ENCODE results near the gene DNAJA2. TPM values are rescaled to one million over a fixed set of nuclear protein-coding genes. Genes with fewer than 3 reads are reported as not detected.
"Not testable (repeated sequence)": the region's sequence is repeated elsewhere in the genome, so short reads cannot be mapped to it uniquely, and the experiment has no call there.

DNAJA2 gene
- polyA plus RNA-seq, 2 of the 4 experiments (the other 2 are of a cell fraction): 33.7 to 82.3 TPM

GRCh38 chr16:46947900-46948547 is 25.4 kb downstream of the DNAJA2 start:
- Histone ChIP-seq H3K4me3 (no peak overlapping the region), H3K27ac (no peak overlapping the region), H3K9me3 (no peaks in the 10 kb centered on the region), H3K4me2 (no peak overlapping the region), H3K4me1 (no peaks in the 10 kb centered on the region)
- TF ChIP-seq RAD21 (conservative IDR thresholded peaks at IDR 0.05 in 1 of 2, IDR thresholded peaks at IDR 0.05 in 1 of 2) (peak; percentile 87 to 88), CTCF (IDR thresholded peaks at IDR 0.05) (peak; percentile 79), HOXA7 (CRISPR knock-in tag; IDR thresholded peaks at IDR 0.05) (no peak), SMC3 (IDR thresholded peaks at IDR 0.05) (peak; percentile 79), PHF8 (IDR thresholded peaks at IDR 0.05; ENCODE audit: borderline replicate concordance, low read depth) (no peak), CHD4 (IDR thresholded peaks at IDR 0.05; ENCODE audit: borderline replicate concordance) (no peak), MAZ (IDR thresholded peaks at IDR 0.05; ENCODE audit: borderline replicate concordance, low read depth, low read length) (no peak)
- TF ChIP-seq, protein P1, sequence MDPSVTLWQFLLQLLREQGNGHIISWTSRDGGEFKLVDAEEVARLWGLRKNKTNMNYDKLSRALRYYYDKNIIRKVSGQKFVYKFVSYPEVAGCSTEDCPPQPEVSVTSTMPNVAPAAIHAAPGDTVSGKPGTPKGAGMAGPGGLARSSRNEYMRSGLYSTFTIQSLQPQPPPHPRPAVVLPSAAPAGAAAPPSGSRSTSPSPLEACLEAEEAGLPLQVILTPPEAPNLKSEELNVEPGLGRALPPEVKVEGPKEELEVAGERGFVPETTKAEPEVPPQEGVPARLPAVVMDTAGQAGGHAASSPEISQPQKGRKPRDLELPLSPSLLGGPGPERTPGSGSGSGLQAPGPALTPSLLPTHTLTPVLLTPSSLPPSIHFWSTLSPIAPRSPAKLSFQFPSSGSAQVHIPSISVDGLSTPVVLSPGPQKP (IDR thresholded peaks at IDR 0.05; ENCODE audit: low read depth, low read length): no peak
- DNase-seq (ENCODE audit: low read depth in 1 of 2, low spot score in 1 of 2) (peak; percentile 38 to 55), ATAC-seq (peak; percentile 90 to 91), FAIRE-seq (peak; percentile 74)
- WGBS (ENCODE audit: missing lambda C conversion rate): 69% methylated on average over 7 of the region's 7 CpGs
- POLR2A ChIA-PET: no interaction called here
- CTCF ChIA-PET: interaction anchor here (0.8 to 3.2 kb wide), 24 partner anchors 9 to 1682 kb away, joined by 3 to 21 read pairs (median 5); partner anchors contain the start of genes ABCC12, GPT2 and NETO2

GRCh38 chr16:46944713-46945112 is 28.8 kb downstream of the DNAJA2 start:
- POLR2A ChIA-PET; DNase-seq (ENCODE audit: low read depth in 1 of 2, low spot score in 1 of 2); H3K9me3 ChIP-seq; H3K4me3 ChIP-seq; H3K4me1 ChIP-seq; H3K27ac ChIP-seq; ATAC-seq; H3K4me2 ChIP-seq; FAIRE-seq: not testable (repeated sequence)
- CTCF ChIA-PET: interaction anchor here (0.8 to 1.8 kb wide), 2 partner anchors 15 to 93 kb away, joined by 3 to 7 read pairs; no protein-coding TSS in a partner anchor
- 81% methylated on average over 8 of the region's 8 CpGs for WGBS (ENCODE audit: missing lambda C conversion rate)

GRCh38 chr16:46937536-46937935 is 35.9 kb downstream of the DNAJA2 start:
- FAIRE-seq: no peak
- ATAC-seq: no peak
- no peak overlapping the region for H3K4me3 ChIP-seq
- H3K4me1 ChIP-seq: no peaks in the 10 kb centered on the region
- TF ChIP-seq HOXB13 (CRISPR knock-in tag; IDR thresholded peaks at IDR 0.05; ENCODE audit: low read depth) (no peak), HOXA7 (CRISPR knock-in tag; IDR thresholded peaks at IDR 0.05) (no peak), EHMT2 (IDR thresholded peaks at IDR 0.05; ENCODE audit: low read depth) (no peak), SREBF2 (IDR thresholded peaks at IDR 0.05) (no peak), RAD21 (conservative IDR thresholded peaks at IDR 0.05 in 1 of 2, IDR thresholded peaks at IDR 0.05 in 1 of 2) (no peak), RARB (CRISPR knock-in tag; IDR thresholded peaks at IDR 0.05) (no peak), GATA3 (IDR thresholded peaks at IDR 0.05; ENCODE audit: borderline replicate concordance) (no peak), HDAC2 (IDR thresholded peaks at IDR 0.05) (no peak), BCL3 (IDR thresholded peaks at IDR 0.05) (no peak), POLR2AphosphoS2 (conservative IDR thresholded peaks at IDR 0.05; ENCODE audit: low read length) (no peak), MAFK (IDR thresholded peaks at IDR 0.05; ENCODE audit: partially characterized antibody) (no peak), REST (IDR thresholded peaks at IDR 0.05) (no peak), ATOH8 (CRISPR knock-in tag; IDR thresholded peaks at IDR 0.05; ENCODE audit: low read depth) (no peak)
- H3K4me2 ChIP-seq: no peak overlapping the region
- ChIA-PET POLR2A (no interaction called here), CTCF (interaction anchor here (2.6 kb wide), 1 partner anchor 11 kb away, joined by 9 read pairs; no protein-coding TSS in a partner anchor)
- no peak overlapping the region for H3K27ac ChIP-seq
- no peaks in the 10 kb centered on the region for H3K9me3 ChIP-seq
- DNase-seq (ENCODE audit: low read depth in 1 of 2, low spot score in 1 of 2): no peak
